A673 (cell line): ENCODE results near the gene FAM89B. TPM values are rescaled to one million over a fixed set of nuclear protein-coding genes. Genes with fewer than 3 reads are reported as not detected.
"Not testable (repeated sequence)": the region's sequence is repeated elsewhere in the genome, so short reads cannot be mapped to it uniquely, and the experiment has no call there.

Experiments used
- BruUV-seq: library from RNA; stranded (reverse); fragments of 400-500 nt; replicated peaks from 2 replicates; lab custom pipeline; 2021; lab: Mats Ljungman, UMichigan
- CTCF ChIA-PET: fragments of 300-600 bp; sonication (Branson Sonifier 250); formaldehyde crosslinking; loops from one replicate; lab custom pipeline; 2022; ENCODE audit warnings: antibody characterized with exemption; lab: Charles Lee
- POLR2A ChIA-PET: fragments of 300-600 bp; sonication (Branson Sonifier 250); formaldehyde crosslinking; loops from one replicate; lab custom pipeline; 2022; ENCODE audit warnings: antibody characterized with exemption; ENCODE audit not compliant: low non-redundant PET; lab: Charles Lee
- DNase-seq: peaks from one replicate; pipeline ENCODE4 v3.0.0-alpha.2; 2015; ENCODE audit warnings: low spot score
- H3K27ac ChIP-seq: fragments of 200-600 bp; sonication (generic); 2 replicates; pipeline ENCODE4 v1.5.1; 2016; ENCODE audit warnings: mixed run types, low read depth, mild to moderate bottlenecking, mixed read lengths, antibody characterized with exemption, low read length; ENCODE audit not compliant: poor library complexity, severe bottlenecking
- H3K27me3 ChIP-seq: fragments of 200-600 bp; sonication (generic); replicated peaks from 2 replicates; pipeline ENCODE4 v1.6.1; 2017; ENCODE audit warnings: mixed run types, low read depth, mild to moderate bottlenecking, mixed read lengths, antibody characterized with exemption, low read length; ENCODE audit not compliant: insufficient read depth, poor library complexity
- H3K36me3 ChIP-seq: fragments of 200-600 bp; sonication (generic); 2 replicates; pipeline ENCODE4 v1.6.1; 2016; ENCODE audit warnings: mixed run types, mild to moderate bottlenecking, mixed read lengths, antibody characterized with exemption, low read length; ENCODE audit not compliant: insufficient read depth, poor library complexity, severe bottlenecking
- H3K4me1 ChIP-seq: fragments of 200-600 bp; sonication (generic); 2 replicates; pipeline ENCODE4 v1.6.1; 2017; ENCODE audit warnings: mixed run types, mild to moderate bottlenecking, mixed read lengths, antibody characterized with exemption, low read length; ENCODE audit not compliant: insufficient read depth, poor library complexity, severe bottlenecking
- H3K4me3 ChIP-seq: fragments of 200-600 bp; sonication (generic); 2 replicates; pipeline ENCODE4 v1.5.1; 2016; ENCODE audit warnings: low read depth, mixed run types, mild to moderate bottlenecking, mixed read lengths, low read length; ENCODE audit not compliant: poor library complexity, severe bottlenecking
- H3K9me3 ChIP-seq: fragments of 200-600 bp; sonication (generic); 2 replicates; pipeline ENCODE4 v1.6.1; 2016; ENCODE audit warnings: mixed run types, low read depth, mild to moderate bottlenecking, mixed read lengths, antibody characterized with exemption, low read length; ENCODE audit not compliant: poor library complexity, severe bottlenecking
- CTCF ChIP-seq: fragments of 300-800, 200-600 bp; sonication (generic); conservative IDR thresholded peaks from 2 replicates; pipeline ENCODE4 v1.5.1; 2017; ENCODE audit warnings: low read depth, mild to moderate bottlenecking, antibody characterized with exemption, low read length, moderate library complexity, mixed read lengths
- EZH2 ChIP-seq: fragments of 200-600 bp; sonication (generic); IDR thresholded peaks from 2 replicates; pipeline ENCODE4 v1.6.1; 2017; ENCODE audit warnings: borderline replicate concordance, low read depth, mild to moderate bottlenecking, mixed read lengths, antibody characterized with exemption, low read length; ENCODE audit not compliant: poor library complexity, severe bottlenecking
- intact Hi-C: fragments of 100-400 bp; cut with micrococcal nuclease; formaldehyde crosslinking; loops from one replicate; pipeline ENCODE4 v1.10.0; 2022; ENCODE audit not compliant: unreplicated experiment
- total RNA-seq: library from RNA; stranded (reverse); gene quantifications from 2 replicates; pipeline ENCODE4 v1.2.3, GENCODE V29; 2021

The FAM89B gene
- total RNA-seq, 1 experiment from 2014 or later, result 88.3 TPM

- no TSS peak for BruUV-seq
- H3K4me3 ChIP-seq, result no peak overlapping the region
- no peaks in the 10 kb centered on the region for H3K27me3 ChIP-seq
- H3K36me3 ChIP-seq, result peaks cover 6% of the 10 kb centered on the region
- H3K27ac ChIP-seq, result no peak overlapping the region
- CTCF ChIA-PET, result no interaction called here
- H3K9me3 ChIP-seq, result no peaks in the 10 kb centered on the region
- no peak for DNase-seq
- intact Hi-C loops, result no loop called here
- TF ChIP-seq CTCF (no peak), EZH2 (no peak)
- POLR2A ChIA-PET, result no interaction called here
- peaks cover 32% of the 10 kb centered on the region for H3K4me1 ChIP-seq
Measured at GRCh38 chr11:65563601-65564000, 8.7 kb upstream of the FAM89B start.

- DNase-seq, H3K36me3 ChIP-seq, CTCF ChIA-PET, H3K9me3 ChIP-seq, BruUV-seq, H3K27me3 ChIP-seq, H3K4me3 ChIP-seq, H3K27ac ChIP-seq, intact Hi-C loops: not testable (repeated sequence)
- POLR2A ChIA-PET, result interaction anchor here (0.7 kb wide), 1 partner anchor 258 kb away, joined by 6 read pairs; no protein-coding TSS in a partner anchor
- H3K4me1 ChIP-seq, result peaks cover 18% of the 10 kb centered on the region
Measured at GRCh38 chr11:65564879-65565559, 7.3 kb upstream of the FAM89B start.

DNA sequence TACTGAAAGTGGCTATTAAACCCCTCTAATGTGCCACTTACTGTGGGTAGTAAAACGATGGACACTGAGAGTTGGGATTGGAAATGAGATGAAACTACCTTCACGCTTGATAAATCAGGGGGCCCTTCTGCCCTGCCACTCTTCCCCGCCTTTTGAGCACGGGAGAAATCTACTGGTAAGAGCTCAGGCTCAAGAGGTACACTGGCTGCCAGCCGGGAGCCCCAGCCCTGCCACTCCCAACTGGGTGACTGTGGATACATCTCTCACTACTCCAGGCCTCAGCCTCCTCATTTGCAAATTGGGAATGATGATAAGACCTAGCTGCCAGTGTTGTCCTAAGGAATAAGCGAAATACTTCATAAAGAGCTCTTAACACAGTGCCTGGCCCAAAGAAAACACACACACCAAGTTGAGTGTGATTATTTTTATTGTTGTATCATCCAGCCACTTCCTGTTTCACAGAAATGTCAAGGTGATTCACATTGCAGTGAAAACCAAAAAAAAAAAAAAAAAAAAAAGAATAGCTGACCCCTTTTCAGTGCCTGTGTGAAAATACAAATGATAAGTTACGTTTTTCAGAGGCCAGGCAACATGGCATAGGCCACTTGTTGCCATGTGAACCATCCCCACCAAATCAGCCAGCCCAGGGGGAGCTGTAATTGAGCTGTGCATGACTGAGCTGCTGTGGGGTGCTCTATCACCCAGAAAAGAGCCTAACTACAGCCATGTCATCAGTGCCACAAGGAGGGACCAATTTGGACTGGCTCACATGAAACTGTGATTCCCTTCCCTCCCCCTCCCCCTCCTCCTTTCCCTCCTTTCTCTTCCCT, 6.5 kb upstream of the FAM89B start:
- Histone ChIP-seq H3K36me3 (peaks cover 6% of the 10 kb centered on the region), H3K4me3 (no peak overlapping the region), H3K4me1 (peaks cover 10% of the 10 kb centered on the region), H3K27ac (no peak overlapping the region), H3K9me3 (no peaks in the 10 kb centered on the region), H3K27me3 (no peaks in the 10 kb centered on the region)
- ChIA-PET POLR2A (no interaction called here), CTCF (interaction anchor here (0.7 kb wide), 1 partner anchor 213 kb away, joined by 7 read pairs; no protein-coding TSS in a partner anchor)
- no peak for DNase-seq
- BruUV-seq, result no TSS peak
- TF ChIP-seq CTCF (no peak), EZH2 (no peak)
- intact Hi-C loops, result no loop called here
